ENCODE results near the gene JAZF1.

Gene JAZF1

DNA sequence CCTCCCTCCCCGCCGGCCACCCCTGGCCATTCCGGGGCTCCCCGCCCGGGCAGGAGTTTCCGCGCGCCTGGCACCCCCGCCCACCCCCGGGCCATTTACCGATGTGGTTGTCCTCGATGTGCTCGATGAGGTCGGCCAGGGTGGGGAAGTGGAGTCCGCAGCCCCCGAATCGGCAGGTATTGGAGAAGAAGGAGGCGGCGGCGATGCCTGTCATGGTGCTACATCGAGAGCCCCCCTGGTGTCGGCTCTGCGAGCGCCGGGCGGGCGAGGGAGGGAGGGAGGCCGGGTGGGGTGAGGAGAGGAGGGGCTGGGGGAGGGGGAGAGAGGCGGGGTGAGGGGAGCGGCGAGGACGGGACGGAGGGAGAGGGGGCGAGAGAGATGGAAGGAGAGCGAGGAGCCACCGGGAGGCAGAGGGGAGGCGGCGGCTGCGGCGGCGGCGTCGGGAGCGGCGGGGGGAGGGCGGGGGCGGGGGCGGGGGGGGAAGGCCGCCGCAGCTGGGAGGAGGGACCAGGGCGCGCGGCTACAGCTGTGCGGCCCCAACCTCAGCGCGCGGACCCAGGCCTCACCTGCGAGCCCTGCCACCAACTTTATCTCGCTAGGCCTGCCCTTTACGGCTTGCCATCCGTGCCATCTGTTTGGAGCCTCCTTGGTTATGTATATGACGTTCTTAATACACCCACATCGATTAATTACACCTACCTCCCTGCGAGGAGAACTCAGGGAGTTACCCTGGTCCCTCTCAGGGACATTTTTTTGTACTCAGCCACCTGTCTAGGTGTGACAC is at the start of gene JAZF1:
TSS of gene JAZF1 (minus strand) at position 432 of the 784 bp plus-strand sequence.
- CTCF ChIA-PET, result interaction anchor here (0.9 to 1.0 kb wide), 3 partner anchors 12 to 119 kb away, joined by 3 read pairs; no protein-coding TSS in a partner anchor
- POLR2A ChIA-PET, result no interaction called here
- TF ChIP-seq, protein P1, sequence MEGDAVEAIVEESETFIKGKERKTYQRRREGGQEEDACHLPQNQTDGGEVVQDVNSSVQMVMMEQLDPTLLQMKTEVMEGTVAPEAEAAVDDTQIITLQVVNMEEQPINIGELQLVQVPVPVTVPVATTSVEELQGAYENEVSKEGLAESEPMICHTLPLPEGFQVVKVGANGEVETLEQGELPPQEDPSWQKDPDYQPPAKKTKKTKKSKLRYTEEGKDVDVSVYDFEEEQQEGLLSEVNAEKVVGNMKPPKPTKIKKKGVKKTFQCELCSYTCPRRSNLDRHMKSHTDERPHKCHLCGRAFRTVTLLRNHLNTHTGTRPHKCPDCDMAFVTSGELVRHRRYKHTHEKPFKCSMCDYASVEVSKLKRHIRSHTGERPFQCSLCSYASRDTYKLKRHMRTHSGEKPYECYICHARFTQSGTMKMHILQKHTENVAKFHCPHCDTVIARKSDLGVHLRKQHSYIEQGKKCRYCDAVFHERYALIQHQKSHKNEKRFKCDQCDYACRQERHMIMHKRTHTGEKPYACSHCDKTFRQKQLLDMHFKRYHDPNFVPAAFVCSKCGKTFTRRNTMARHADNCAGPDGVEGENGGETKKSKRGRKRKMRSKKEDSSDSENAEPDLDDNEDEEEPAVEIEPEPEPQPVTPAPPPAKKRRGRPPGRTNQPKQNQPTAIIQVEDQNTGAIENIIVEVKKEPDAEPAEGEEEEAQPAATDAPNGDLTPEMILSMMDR (IDR thresholded peaks at IDR 0.05; ENCODE audit: control extremely low read depth, extremely low read depth, low read depth, missing control alignments), result no peak
- peak; percentile 35 for DNase-seq (ENCODE audit: extremely low spot score)

DNA sequence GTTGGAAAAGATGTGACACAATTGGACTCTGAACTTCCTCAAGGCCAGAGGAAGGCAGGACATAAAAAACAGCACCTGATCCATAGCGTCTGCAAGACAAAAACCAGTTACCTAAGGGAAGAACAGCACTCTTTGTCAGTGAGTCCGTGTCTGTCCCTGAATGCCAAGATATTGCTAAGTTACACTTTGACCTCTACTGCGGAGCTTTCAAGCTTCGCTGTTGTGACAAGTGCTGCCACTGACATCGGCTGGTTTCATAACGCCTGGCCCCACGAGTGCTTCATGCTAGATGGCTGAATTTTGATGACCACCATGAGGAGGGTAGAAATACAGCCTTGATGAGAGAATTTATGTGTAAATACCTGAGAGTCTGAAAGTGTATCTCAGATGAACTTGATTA is 49.7 kb upstream of the JAZF1 start:
- no peak for DNase-seq (ENCODE audit: extremely low spot score)
- CTCF ChIA-PET, result no interaction called here
- POLR2A ChIA-PET, result no interaction called here
- TF ChIP-seq, protein P1 (IDR thresholded peaks at IDR 0.05; ENCODE audit: control extremely low read depth, extremely low read depth, low read depth, missing control alignments), result no peak

DNA sequence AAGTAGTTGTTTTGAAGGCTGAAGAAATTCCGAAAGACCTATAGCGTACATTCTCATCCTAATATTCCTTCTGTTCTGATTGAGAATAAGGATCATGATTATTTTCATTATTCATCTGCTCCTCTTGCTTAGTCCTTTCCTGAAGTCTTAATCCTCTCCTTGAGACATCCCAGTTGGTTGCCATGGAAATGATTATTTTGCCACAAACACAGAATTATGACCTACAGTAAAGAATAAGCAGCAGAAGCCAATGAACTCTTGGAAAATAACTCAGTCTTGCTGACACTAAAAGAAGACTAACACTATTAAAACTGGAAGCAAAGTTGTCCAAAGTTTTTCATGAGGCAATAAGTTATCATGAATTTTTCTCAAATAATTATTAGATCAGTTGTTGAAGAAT is 47.8 kb upstream of the JAZF1 start:
- ChIA-PET POLR2A (no interaction called here), CTCF (no interaction called here)
- no peak for DNase-seq (ENCODE audit: extremely low spot score)
- TF ChIP-seq, protein P1 (IDR thresholded peaks at IDR 0.05; ENCODE audit: control extremely low read depth, extremely low read depth, low read depth, missing control alignments), result no peak

DNA sequence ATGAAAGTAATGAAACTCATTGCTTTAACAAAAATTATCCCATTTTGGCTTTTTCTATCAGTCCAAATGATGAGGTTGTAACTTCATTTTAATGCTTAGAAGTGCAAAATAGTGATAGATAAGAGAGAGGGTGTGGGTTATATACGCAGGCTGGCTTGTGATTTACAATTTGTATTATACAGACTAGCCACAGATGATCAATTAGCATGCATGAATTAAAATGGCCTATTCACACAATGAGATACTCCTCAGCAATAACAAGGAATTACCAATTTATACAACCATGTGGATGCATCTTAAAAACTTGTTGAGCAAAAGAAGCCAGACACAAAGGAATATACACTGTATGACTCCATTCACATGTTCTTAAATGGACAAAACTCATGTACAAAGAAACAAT is 45.4 kb upstream of the JAZF1 start:
- POLR2A ChIA-PET, result no interaction called here
- CTCF ChIA-PET, result interaction anchor here (1.4 kb wide), 1 partner anchor 21 kb away, joined by 3 read pairs; no protein-coding TSS in a partner anchor
- DNase-seq (ENCODE audit: extremely low spot score), result no peak
- TF ChIP-seq, protein P1 (IDR thresholded peaks at IDR 0.05; ENCODE audit: control extremely low read depth, extremely low read depth, low read depth, missing control alignments), result no peak

DNA sequence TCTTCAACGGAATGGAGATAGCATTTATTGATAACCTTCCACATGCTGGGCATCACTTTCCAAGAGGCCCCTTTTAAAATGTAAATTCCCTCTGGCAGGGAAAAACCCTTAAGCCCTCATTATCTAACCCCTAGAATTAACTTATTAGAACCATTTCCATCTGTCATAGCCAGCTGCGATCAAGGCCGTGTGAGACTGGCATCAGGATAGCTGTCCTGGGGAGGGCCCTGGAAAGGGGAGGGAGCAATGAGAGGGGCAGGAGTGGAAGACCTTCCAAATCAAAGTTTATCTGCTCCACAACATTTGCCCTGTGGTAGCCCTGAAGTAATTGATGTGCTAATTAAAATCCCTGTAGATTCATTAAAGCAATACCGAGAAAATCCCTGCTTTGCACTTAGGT is 45.0 kb upstream of the JAZF1 start:
- CTCF ChIA-PET, result interaction anchor here (1.4 kb wide), 1 partner anchor 20 kb away, joined by 3 read pairs; no protein-coding TSS in a partner anchor
- no peak for DNase-seq (ENCODE audit: extremely low spot score)
- POLR2A ChIA-PET, result no interaction called here
- TF ChIP-seq, protein P1 (IDR thresholded peaks at IDR 0.05; ENCODE audit: control extremely low read depth, extremely low read depth, low read depth, missing control alignments), result no peak

DNA sequence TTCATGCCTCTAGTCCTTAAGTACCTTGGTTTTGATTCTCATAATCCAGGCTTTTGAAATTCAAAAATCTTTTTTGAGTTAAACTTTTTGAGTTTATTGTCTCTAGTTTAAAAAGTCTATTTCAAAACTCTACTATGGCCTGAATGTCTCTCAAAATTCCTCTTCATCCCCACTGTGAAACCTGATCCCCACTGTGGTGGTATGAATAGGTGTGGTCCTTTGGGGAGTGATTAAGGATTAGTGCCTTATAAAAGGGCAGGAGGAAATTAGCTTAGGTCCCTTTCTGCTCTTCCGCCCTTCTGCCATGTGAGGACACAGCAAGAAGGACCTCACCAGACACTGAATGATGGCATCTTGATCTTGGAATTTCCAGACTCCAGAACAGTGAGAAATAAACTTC is 44.1 kb upstream of the JAZF1 start:
- POLR2A ChIA-PET, result no interaction called here
- CTCF ChIA-PET, result interaction anchor here (1.4 kb wide), 1 partner anchor 19 kb away, joined by 3 read pairs; no protein-coding TSS in a partner anchor
- DNase-seq (ENCODE audit: extremely low spot score), result no peak
- TF ChIP-seq, protein P1 (IDR thresholded peaks at IDR 0.05; ENCODE audit: control extremely low read depth, extremely low read depth, low read depth, missing control alignments), result no peak
